ENCODE data around the gene GNS.

DNA sequence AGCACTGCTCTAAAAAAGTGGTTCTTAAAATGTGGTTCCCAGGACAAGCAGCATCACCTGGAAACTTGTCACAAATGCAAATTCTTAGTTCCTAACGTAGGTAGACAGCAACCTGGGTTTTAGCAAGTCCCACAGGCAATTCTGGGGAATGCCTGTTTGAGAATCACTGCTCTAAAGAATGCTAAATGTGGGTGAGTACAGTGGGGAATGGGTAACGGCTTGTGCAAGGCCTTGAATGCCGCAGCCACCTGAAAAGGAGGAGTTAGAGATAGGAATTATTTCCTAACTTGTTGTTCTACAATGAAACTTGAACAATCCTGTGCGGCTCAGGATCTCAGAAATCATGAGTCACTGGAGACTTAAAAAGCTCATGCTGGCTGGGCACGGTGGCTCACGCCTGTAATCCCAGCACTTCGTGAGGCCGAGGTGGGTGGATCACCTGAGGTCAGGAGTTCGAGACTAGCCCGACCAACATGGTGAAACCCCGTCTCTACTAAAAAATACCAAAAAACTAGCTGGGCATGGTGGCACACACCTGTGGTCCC lies 34.9 kb downstream of the GNS start:
- TF ChIP-seq, protein P1, sequence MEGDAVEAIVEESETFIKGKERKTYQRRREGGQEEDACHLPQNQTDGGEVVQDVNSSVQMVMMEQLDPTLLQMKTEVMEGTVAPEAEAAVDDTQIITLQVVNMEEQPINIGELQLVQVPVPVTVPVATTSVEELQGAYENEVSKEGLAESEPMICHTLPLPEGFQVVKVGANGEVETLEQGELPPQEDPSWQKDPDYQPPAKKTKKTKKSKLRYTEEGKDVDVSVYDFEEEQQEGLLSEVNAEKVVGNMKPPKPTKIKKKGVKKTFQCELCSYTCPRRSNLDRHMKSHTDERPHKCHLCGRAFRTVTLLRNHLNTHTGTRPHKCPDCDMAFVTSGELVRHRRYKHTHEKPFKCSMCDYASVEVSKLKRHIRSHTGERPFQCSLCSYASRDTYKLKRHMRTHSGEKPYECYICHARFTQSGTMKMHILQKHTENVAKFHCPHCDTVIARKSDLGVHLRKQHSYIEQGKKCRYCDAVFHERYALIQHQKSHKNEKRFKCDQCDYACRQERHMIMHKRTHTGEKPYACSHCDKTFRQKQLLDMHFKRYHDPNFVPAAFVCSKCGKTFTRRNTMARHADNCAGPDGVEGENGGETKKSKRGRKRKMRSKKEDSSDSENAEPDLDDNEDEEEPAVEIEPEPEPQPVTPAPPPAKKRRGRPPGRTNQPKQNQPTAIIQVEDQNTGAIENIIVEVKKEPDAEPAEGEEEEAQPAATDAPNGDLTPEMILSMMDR (conservative IDR thresholded peaks at IDR 0.05; ENCODE audit: low read depth, low read length) = no peak
- no peak for TF ChIP-seq EZH2phosphoT487 (IDR thresholded peaks at IDR 0.05; ENCODE audit: borderline replicate concordance, low read length)

All from PC-3 (cell line).